Fibroblast of skin of right biceps (primary cell): ENCODE data around the gene DDC.
A peak's percentile ranks its signal among the peaks of the same experiment; 100 is the strongest.
"Not testable (repeated sequence)": the region's sequence is repeated elsewhere in the genome, so short reads cannot be mapped to it uniquely, and the experiment has no call there.

Experiments used
- DNase-seq: peaks from one replicate; pipeline ENCODE4 v3.0.0-alpha.2; 2013

Gene DDC

GRCh38 chr7:50554431-50555322 is 10.5 kb downstream of the DDC start:
- DNase-seq = no peak

GRCh38 chr7:50553973-50554372 is 11.2 kb downstream of the DDC start:
- DNase-seq = no peak

GRCh38 chr7:50552921-50553320 is 12.3 kb downstream of the DDC start:
- peak; percentile 24 for DNase-seq

- no peak for DNase-seq
These were observed 13.1 kb downstream of the DDC start for GRCh38 chr7:50552139-50552538.

GRCh38 chr7:50545613-50546012 is 19.6 kb downstream of the DDC start:
- DNase-seq = not testable (repeated sequence)

GRCh38 chr7:50544992-50545391 is 20.2 kb downstream of the DDC start:
- no peak for DNase-seq

- no peak for DNase-seq
These were observed 21.3 kb downstream of the DDC start for GRCh38 chr7:50543776-50544442.

GRCh38 chr7:50542132-50542531 is 23.1 kb downstream of the DDC start:
- no peak for DNase-seq

- DNase-seq = no peak
These were observed 24.2 kb downstream of the DDC start for GRCh38 chr7:50540785-50541579.

- no peak for DNase-seq
These were observed 25.5 kb downstream of the DDC start for GRCh38 chr7:50539725-50540124.

GRCh38 chr7:50538478-50538877 is 26.7 kb downstream of the DDC start:
- no peak for DNase-seq

GRCh38 chr7:50537417-50537816 is 27.8 kb downstream of the DDC start:
- no peak for DNase-seq

GRCh38 chr7:50535291-50535711 is 29.9 kb downstream of the DDC start:
- DNase-seq = peak; percentile 84

- DNase-seq = peak; percentile 96
These were observed 30.4 kb downstream of the DDC start for GRCh38 chr7:50534690-50535290.

- DNase-seq = no peak
These were observed 31.3 kb downstream of the DDC start for GRCh38 chr7:50533866-50534265.

GRCh38 chr7:50531928-50532327 is 33.3 kb downstream of the DDC start:
- DNase-seq = no peak

- peak; percentile 20 for DNase-seq
These were observed 33.7 kb downstream of the DDC start for GRCh38 chr7:50531401-50531911.

GRCh38 chr7:50530766-50531165 is 34.4 kb downstream of the DDC start:
- DNase-seq = no peak

GRCh38 chr7:50529093-50529862 is 35.9 kb downstream of the DDC start:
- no peak for DNase-seq

GRCh38 chr7:50528266-50529092 is 36.7 kb downstream of the DDC start:
- DNase-seq = no peak

GRCh38 chr7:50519350-50519749 is 45.9 kb downstream of the DDC start:
- DNase-seq = not testable (repeated sequence)
